ENCODE measurements around the gene RASL11A.
"Not testable (repeated sequence)": the region's sequence is repeated elsewhere in the genome, so short reads cannot be mapped to it uniquely, and the experiment has no call there.

The RASL11A gene

GRCh38 chr13:27267596-27267995, 3.0 kb upstream of the RASL11A start:
- DNase-seq (ENCODE audit: low spot score) = no peak

DNA sequence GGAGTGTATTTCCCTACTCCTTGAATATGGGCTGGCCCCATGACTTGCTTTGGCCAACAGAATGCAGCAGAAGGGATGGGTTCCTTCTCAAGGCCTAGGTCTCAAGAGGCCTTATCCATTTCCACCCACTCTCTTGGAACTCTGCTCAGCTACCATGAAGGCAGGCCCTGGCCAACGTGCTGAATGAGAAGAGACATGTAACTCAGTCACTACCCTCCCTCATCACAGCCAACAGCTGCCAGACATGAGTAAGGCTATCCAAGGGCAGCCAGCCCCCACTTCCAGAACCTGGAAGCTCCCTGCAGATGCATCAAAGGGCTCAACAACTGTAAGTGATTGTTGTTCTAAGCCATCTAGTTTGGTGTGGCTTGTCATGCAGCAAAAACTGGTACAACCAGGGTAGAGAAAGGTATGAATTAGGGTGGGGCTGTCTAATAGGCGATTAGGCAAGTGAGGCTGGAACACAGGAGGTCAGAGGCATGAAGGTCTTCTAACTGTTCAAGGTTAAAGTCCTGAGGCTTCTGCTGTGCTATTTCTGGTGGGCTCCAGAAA, 1.4 kb upstream of the RASL11A start:
- DNase-seq (ENCODE audit: low spot score) = no peak

GRCh38 chr13:27271570-27272096, 1.0 kb downstream of the RASL11A start:
- no peak for DNase-seq (ENCODE audit: low spot score)

- peak; percentile 56 for DNase-seq (ENCODE audit: low spot score)
Observed at GRCh38 chr13:27273658-27274425, 3.2 kb downstream of the RASL11A start.

DNA sequence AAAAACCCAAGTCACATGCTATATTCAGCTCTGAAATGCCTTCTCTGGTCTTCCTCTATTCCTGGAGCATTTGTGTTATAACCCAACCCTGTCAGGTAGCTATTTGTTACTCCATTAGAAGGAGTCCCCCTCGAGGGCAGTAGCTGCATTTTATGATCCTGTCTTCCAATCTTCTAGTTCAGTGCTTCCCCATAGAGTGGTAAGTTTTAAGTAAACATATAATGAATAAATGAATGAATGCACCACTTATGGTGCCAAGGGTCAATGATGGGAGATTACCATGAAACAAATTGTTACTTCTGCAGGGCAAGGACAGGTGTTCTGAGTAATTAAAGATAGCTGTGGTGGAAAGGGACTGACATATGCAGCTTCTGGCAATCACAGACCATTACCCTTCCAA, 4.0 kb downstream of the RASL11A start:
- no peak for DNase-seq (ENCODE audit: low spot score)

- DNase-seq (ENCODE audit: low spot score) = peak; percentile 14
Observed at GRCh38 chr13:27276188-27276587, 5.6 kb downstream of the RASL11A start.

- no peak for DNase-seq (ENCODE audit: low spot score)
Observed at GRCh38 chr13:27279506-27279905, 8.9 kb downstream of the RASL11A start.

DNA sequence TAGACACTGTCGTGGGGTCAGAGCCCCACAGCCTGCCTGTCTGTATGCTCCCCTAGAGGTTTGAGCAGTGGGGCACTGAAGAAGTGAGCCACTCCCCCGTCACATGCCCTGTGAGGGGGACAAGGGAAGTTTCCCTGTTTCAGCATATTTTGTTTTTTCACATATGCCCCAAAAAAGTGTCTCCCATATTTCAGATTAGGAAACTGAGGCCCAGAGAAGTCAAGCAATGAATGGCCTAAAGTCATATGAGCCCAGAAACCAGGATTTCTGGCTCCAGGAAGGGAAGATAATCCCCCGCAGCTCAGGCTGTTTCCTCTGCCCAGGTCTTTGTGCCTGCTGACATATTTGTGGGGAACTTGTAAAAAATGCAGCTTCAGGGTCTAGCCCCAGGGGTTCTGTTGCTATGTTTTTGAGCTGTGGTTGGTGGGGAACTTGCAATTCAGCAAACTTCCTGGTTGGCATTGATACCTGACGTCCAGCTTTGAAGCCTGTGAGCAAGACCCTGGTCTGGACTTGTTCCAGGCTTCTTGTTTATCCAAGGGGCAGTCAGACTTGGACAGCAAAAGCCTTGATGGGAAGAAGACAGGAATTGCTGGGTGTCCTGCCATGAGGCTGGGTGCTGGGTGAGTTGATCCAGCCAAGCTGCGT, 9.5 kb downstream of the RASL11A start:
- no peak for DNase-seq (ENCODE audit: low spot score)

DNA sequence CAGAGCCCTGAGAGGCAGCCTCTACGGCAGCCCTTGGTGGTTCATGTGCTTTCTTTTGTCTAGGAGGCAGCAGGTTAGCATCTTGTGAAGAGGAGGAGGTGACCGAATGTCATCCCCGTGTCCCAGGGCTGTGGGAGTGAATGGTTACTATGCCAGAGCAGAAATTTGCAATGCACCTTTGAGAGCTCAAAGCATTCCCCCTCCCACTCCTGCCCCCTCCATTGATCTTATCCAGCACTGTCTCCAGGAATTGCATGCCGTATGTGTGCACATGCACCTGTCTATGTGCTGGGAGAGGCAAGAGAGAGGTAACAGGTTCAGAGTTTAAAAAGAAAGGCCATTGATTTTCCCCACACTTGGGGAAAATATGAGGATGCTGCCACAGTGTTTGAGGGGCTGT, 10.2 kb downstream of the RASL11A start:
- DNase-seq (ENCODE audit: low spot score) = no peak

DNA sequence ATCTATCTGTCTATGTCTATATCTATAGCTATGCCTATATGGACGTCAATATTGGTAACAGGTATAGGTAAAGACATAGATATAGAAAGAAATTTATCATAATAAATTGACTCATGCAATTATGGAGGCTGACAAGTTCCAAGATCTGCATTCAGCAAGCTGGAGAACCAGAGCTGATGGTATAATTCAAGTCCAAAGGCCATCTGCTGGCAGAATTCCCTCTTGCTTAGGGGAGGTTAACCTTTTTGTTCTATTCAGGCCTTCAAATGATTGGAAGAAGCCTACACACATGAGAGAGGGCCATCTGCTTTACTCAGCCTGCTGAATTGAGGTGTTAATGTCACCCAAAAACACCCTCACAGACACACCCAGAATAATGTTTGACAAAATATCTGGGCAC, 10.8 kb downstream of the RASL11A start:
- no peak for DNase-seq (ENCODE audit: low spot score)

- DNase-seq (ENCODE audit: low spot score) = peak; percentile 27
Observed at GRCh38 chr13:27283906-27284493, 13.4 kb downstream of the RASL11A start.

DNA sequence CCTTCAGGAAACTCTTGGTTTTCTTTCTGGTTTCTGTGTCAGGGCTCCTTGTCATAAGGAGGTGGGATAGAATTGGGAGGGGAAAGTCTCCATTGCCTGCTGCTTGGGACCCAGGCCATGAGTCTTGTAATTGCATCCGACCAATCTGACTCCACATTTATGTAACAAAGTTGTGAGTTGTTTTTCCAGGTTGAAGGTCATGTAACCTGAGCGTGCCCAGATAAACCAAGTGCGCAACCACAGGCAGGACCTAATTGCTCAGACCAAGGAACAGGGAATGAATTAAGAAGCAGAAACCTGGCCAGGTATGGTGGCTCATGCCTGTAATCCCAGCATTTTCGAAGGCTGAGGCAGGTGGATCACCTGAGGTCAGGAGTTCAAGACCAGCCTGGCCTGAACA, 17.8 kb downstream of the RASL11A start:
- no peak for DNase-seq (ENCODE audit: low spot score)

GRCh38 chr13:27289011-27289665, 18.5 kb downstream of the RASL11A start:
- no peak for DNase-seq (ENCODE audit: low spot score)

- DNase-seq (ENCODE audit: low spot score) = no peak
Observed at GRCh38 chr13:27290715-27291114, 20.1 kb downstream of the RASL11A start.

DNA sequence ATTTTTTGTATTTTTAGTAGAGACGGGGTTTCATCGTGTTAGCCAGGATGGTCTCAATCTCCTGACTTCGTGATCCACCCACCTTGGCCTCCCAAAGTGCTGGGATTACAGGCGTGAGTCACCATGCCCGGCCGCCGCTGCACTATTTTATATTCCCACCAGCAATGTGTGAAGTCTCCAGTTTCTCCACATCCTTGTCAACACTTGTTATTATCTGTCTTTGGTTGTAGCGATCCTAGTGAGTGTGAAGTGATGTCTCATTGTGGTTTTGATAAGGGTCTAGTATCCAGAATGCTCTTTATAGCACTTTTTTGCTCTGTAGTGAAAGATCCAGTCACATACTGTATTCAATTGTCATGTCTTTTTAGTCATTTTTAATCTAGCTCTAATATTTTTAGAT, 21.3 kb downstream of the RASL11A start:
- DNase-seq (ENCODE audit: low spot score) = not testable (repeated sequence)

DNA sequence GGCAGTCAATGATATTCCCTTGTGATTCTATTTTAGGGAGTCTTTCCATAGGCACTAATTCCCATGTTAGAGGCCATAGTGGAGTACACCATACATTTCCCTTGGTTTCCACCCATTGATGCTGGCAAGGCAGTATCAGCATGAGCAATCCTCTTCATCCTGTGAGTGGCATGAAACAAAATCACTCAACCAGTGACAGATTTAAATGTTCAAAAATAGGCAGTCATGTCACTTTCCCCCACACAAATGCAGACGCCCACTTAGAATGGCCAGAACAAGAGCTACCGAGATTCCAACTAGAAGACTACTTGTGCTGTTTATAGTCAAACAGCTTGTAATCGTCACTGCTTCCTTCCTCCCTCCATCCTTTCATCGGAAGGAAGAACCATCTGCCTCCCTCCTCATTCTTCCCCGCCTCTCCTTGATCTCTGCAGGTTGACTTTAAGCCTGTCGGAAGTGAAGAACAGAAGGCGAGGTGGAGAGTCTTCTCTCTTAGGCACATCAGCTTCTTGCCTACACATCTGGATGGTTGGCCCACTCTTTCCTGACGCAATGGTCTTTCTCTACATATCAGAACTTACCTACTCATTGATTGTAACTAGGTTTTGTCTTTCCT, 22.6 kb downstream of the RASL11A start:
- DNase-seq (ENCODE audit: low spot score) = no peak

DNA sequence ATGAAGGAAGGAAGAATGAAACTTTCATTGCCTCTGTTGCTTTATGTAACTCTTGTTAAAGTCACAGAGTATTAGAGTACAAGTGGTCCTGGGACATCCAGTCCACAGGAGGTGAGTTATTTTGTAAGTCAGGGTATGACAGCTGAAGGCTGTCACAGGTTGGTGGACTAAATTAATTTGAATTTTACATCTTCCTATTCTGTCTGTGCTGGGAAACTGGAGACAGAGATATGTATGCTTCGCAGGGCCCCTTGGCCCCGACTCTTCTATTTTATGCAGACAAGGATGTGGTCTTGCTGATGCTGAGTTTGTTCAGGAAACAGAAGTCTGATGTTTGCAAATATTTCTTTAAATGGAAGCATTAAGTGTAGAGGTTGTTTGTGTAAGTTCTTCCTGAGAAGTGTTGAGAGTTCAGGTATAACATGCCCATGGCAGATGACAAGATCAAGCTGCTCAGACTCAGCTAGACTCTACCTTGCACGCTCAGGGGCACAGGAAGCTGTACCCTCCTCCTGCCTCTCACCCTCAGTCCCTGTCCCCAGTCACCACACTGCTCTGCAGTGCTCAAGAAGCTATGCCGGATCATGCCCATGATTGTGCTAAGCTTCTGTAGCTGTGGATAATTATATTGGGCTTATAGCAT, 23.4 kb downstream of the RASL11A start:
- DNase-seq (ENCODE audit: low spot score) = no peak

DNA sequence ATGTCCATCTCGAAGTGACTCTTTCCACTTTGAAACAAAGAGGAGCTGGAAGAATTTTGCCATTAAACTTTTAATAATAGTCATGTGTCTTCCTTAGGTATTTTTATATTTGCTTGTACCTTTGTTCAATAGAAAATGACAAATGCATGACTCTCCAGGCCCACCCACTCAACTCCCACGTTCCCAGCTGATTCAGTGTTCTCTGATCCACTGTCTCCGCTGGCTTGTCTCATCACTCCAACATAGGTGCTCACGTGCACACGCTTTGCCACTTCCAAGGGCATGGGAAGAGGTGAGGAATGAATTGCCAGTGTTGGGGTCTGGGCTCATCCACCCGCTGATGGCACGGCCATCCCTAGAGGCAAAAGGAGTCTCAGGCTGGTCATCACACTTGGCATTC, 24.5 kb downstream of the RASL11A start:
- DNase-seq (ENCODE audit: low spot score) = no peak

GRCh38 chr13:27295660-27296059, 25.0 kb downstream of the RASL11A start:
- no peak for DNase-seq (ENCODE audit: low spot score)

DNA sequence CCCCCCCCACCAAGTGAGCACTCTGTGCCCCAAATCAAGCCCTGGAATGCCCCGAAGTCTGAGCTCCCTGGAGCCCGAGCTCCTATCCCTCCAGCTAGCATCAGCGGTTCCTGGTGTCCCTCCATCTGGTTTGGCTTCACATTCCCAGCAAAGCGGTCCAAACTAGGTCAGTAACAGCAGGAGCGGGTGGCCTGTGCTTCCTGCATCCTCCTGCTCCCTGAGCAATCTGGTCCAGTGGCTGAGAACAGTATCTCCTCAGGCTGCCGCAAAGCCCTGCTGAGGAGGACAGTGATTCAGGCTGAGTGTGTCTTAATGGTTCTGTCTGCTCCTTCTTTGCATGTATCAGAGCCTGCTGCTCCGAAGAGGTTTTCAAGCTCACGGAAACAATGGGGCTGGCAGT, 25.9 kb downstream of the RASL11A start:
- no peak for DNase-seq (ENCODE audit: low spot score)

- no peak for DNase-seq (ENCODE audit: low spot score)
Observed at GRCh38 chr13:27298849-27299248, 28.2 kb downstream of the RASL11A start.
